NT2/D1 (cell line): Measurements from ENCODE around the gene SRMS.

ENCODE experiments used
- SUZ12 ChIP-seq: IDR thresholded peaks from 2 replicates; pipeline ENCODE4 v1.6.1; 2011; ENCODE audit not compliant: insufficient read length, insufficient read depth; ENCODE audit errors: extremely low read depth
- ZNF274 ChIP-seq: IDR thresholded peaks from 2 replicates; pipeline ENCODE4 v1.6.1; 2011; ENCODE audit warnings: mild to moderate bottlenecking, low read depth, low read length

DNA sequence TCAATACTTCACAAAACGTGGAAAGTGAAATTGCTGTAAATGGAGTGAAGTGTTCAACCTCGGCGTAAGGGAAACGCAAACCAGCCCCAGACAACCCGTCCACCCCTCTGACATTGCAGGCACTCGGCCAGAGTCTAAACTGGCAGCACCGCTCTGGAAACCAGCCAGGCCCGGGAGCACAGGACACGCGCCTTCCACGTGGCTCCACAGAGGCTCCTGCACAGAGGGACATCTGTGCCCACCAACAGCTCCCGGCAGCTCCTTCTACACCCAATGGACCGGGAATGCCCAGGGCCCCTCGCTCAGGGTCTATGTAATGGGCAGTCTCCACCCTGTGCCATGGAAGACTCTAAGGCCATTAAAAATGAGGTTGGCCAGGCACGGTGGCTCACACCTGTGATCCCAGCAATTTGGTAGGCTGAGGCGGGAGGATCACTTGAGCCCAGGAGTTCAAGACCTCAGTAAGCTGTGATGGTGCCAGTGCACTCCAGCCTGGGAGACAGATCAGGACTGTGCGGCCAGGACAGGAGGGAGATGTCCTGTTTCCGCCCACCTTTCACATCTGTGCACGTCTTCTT, 29.9 kb upstream of the SRMS start:
- TF ChIP-seq ZNF274: no peak
- TF ChIP-seq SUZ12: no peak
